HG03378 (cell line): ENCODE data around the gene OR6P1.

Experiments
- ATAC-seq: cut with Tn5 transposase; IDR thresholded peaks from one replicate; pipeline ENCODE4 v1.9.1; 2021; ENCODE audit warnings: mild to moderate bottlenecking, moderate library complexity; ENCODE audit not compliant: unreplicated experiment

The OR6P1 gene

DNA sequence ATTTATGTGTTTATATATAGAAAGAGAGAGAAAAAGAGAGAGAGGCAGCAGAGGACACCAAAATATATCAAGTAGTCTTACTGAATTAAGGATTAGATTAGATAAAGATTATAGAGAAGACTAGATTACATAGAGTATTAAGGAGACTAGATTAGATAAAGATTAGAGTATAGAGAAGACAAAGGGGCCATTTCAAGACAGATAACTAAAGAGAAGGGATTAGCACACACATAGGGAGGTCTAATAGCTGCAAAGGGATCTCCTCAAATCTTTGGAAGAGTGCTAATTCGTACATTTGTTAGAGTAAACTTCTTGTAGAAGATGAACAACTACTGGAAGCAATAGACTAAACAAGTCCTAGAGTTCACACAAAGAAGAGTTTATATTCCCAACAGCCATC lies 50.4 kb downstream of the OR6P1 start:
- no peak for ATAC-seq

DNA sequence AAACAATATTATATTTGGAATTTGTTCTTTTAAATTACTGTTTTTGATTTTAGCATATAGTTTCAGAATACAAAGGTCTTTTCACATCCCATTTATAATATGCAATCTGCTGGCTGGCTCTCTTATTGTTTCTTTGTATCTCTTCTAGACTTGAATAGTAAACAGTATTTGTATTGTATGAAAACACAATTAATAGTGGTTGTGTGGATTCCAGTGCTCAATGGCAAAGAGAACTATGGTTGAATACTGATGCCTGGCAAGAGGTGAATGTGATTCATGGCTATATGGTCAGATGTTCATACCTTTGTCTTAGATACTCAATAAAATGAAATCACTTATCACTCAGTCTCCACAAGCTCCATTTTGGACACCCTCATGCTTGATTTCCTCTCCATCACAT lies 53.4 kb downstream of the OR6P1 start:
- no peak for ATAC-seq
